ENCODE data around the gene LYAR.
"Not testable (repeated sequence)": the region's sequence is repeated elsewhere in the genome, so short reads cannot be mapped to it uniquely, and the experiment has no call there.

The LYAR gene

GRCh38 chr4:4269331-4269731, 20.6 kb downstream of the LYAR start:
- H3K27ac ChIP-seq: peak overlapping the region; percentile 95
- no peak for DNase-seq (ENCODE audit: low read depth, low spot score)

DNA sequence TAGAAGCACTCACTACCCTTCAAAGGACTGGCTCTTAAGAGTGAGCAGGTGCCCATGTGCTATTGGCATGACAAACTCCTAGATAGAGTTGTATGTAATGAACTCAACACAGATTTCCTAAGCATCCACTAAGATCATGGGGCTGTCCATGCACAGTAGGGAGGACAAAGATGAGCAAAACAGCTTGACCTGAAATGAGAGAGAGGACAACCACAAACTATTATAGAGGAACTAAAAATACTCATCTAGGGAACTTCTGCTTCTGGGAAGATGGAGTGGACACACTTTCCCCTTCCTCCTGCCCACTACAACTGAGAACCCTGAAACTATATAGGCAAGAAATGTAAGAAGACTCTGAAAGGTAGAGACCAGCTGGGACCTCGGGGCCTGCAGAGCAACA, 21.2 kb downstream of the LYAR start:
- no peak for DNase-seq (ENCODE audit: low read depth, low spot score)
- H3K27ac ChIP-seq: peak overlapping the region; percentile 95

DNA sequence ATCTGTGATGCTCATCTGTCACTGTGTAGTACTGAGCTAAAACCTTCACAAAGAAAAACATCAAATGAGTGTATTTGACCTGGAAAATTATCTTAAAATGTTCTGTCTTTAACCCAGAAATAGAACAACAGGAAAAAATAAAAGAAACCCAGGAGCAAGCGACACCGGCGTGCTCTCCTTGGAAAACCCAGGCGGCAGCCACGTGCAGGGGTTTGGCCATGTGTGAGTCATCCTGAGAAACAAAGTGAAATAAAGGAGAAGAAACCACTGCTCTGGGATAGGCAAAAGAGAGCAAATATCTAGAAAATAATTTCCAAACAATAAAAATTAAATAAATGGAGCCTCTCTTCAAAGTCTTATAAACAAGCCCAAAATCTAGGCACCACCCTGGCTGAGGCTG, 22.0 kb downstream of the LYAR start:
- no peak for DNase-seq (ENCODE audit: low read depth, low spot score)
- no peak overlapping the region for H3K27ac ChIP-seq

DNA sequence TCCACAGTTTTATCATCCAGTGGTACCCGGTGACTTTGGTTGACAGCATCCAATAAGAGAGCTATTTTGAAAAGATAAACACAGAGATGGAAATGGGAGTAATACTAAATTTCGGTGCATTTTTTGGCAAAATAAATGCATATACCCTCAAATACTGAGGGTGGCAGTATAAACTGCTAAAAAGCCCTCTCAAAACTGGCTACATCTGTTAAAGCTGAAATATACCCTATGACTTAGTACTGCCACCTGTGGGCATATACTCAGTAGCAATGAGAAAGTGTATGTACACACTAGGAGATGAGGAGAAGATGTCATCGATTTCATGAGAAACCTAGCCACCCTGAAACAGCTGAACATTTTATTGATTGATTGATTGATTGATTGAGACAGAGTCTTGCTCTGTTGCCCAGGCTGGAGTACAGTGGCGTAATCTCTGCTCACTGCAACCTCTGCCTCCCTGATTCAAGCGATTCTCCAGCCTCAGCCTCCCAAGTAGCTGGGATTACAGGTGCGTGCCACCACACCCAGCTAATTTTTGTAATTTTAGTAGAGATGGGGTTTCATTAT, 29.7 kb downstream of the LYAR start:
- DNase-seq (ENCODE audit: low read depth, low spot score): no peak
- H3K27ac ChIP-seq: no peak overlapping the region

DNA sequence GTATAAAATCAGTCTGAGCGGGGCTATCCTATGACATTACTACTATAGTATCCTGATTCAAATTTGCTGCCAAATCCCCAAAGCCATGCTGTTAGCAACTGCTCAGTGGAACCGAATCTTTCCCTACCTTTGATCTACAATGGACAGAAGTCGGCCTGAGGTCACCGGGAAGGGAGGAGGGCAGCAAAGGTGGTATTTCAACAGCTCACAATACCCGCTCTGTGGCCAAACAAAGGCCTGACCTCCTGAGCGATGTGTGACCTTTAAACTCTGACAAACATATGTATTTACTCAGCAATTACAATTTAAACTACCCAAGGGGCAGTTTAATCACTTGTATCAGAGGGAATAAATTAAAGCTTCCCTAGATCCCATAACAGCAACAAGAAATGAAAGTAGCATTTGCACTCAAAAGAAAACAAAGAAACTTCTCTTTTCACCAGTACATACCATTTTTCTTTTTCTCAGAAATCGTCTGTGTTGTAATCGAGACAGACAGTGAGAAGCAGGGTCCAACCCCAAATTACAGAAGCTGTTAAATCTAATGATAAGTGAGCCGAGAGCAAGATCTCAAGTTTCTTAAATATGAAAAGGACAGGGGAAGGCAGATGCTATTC, 30.4 kb downstream of the LYAR start:
- H3K27ac ChIP-seq: no peak overlapping the region
- no peak for DNase-seq (ENCODE audit: low read depth, low spot score)

GRCh38 chr4:4257705-4258104, 32.2 kb downstream of the LYAR start:
- H3K27ac ChIP-seq; DNase-seq (ENCODE audit: low read depth, low spot score): not testable (repeated sequence)

DNA sequence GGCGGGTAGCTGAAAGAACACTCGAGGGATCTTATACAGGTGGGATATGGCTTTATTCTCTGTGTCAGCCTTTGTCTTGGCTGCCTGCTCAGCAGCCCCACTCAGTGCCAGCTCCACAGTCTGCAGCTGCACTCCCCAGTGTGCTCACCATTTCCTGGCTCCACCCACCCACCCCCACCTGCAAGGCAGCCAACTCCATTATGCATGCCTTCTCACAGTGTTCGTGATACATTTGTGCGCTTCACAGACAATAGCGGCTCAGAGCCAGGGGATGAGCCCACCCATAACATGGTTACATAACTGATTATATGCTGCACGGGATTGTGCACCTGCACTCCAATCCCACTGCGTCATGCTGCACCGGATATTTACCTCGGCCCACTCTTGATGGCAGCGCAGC, 33.2 kb downstream of the LYAR start:
- DNase-seq (ENCODE audit: low read depth, low spot score): no peak
- no peak overlapping the region for H3K27ac ChIP-seq

DNA sequence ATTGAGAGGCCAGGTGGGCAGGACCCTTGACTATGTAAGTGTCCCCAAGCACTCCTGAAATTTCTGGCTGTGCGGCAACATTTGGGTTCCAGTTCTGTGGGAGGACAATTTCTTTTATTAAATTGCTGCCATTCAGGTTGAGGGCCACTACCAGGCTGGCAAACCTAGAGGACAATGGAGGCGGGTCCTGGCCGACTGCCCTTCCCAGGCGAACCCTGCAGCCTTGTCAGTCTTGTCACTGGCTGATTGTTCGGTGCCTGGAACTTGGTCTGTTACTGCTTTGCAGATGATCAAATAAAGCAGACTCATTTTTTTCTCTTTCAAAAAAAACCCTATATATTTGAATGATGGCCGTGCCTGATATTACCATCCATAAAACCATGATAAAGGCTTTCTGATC, 35.3 kb downstream of the LYAR start:
- no peak for DNase-seq (ENCODE audit: low read depth, low spot score)
- H3K27ac ChIP-seq: no peak overlapping the region

DNA sequence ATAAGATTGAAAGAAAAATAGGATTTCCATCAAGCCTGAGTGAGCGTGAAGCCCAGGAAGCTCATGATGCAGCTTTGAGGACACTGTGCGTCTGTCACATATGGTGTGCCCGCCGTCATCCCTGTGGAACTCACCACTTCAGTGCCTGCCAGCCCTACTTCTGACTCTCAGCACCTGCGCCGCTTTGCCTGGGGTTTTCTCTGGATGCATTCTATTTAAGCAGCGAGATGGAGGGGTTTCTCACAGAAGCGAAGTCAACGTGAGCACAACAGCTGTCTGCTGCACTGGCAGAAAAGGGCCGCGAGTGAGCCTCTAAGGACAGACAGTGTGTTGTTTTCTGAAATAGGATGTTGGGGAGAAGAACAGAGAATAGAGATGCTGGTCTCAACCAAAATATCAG, 35.8 kb downstream of the LYAR start:
- no peak for DNase-seq (ENCODE audit: low read depth, low spot score)
- no peak overlapping the region for H3K27ac ChIP-seq

- H3K27ac ChIP-seq: no peak overlapping the region
- DNase-seq (ENCODE audit: low read depth, low spot score): no peak
Observed at GRCh38 chr4:4249866-4250265, 40.1 kb downstream of the LYAR start.

DNA sequence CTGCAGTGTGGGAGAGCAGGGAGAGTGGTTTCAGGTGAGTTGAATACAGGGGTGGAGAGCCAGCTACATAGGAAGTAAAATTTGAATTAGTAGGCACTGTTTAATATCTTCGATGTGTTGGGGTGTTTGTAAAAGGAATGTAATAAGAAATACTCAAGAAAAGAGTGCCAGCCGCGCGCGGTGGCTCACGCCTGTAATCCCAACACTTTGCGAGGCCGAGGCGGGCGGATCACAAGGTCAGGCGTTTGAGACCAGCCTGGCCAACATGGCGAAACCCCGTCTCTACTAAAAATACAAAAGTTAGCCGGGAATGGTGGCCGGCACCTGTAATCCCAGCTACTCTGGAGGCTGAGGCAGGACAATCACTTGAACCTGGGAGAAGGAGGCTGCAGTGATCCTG, 40.6 kb downstream of the LYAR start:
- not testable (repeated sequence) for DNase-seq (ENCODE audit: low read depth, low spot score); H3K27ac ChIP-seq

DNA sequence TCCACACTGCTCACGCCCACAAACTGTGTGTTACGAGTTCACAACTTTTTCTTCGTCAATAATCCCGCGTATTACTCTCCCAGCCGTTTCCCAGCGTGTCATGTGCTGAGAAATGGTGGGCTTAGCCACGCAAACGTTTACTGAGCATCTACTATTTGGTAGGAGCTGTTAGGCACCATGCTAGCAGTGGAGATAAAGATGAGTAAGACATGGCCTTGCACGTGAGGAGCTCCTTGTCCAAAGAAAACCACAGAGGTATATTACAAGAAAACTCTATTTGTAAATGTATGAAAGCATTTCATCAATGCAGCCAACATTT, 41.1 kb downstream of the LYAR start:
- DNase-seq (ENCODE audit: low read depth, low spot score): no peak

GRCh38 chr4:4248029-4248884, 41.7 kb downstream of the LYAR start, which contains the start of gene TMEM128:
TSS of gene TMEM128 (minus strand) at chr4:4248223. CDS start at chr4:4248202, 21 bp downstream.
- H3K27ac ChIP-seq: peak within 1 kb of the TSS; percentile 93
- peak; percentile 55 for DNase-seq (ENCODE audit: low read depth, low spot score)

More for the DNA sequence above, 41.1 kb downstream of the LYAR start:
- H3K27ac ChIP-seq: peak overlapping the region; percentile 93

GRCh38 chr4:4247696-4248028, 42.3 kb downstream of the LYAR start:
- H3K27ac ChIP-seq: peak overlapping the region; percentile 93
- no peak for DNase-seq (ENCODE audit: low read depth, low spot score)

GRCh38 chr4:4245172-4245571, 44.8 kb downstream of the LYAR start:
- no peak overlapping the region for H3K27ac ChIP-seq

DNA sequence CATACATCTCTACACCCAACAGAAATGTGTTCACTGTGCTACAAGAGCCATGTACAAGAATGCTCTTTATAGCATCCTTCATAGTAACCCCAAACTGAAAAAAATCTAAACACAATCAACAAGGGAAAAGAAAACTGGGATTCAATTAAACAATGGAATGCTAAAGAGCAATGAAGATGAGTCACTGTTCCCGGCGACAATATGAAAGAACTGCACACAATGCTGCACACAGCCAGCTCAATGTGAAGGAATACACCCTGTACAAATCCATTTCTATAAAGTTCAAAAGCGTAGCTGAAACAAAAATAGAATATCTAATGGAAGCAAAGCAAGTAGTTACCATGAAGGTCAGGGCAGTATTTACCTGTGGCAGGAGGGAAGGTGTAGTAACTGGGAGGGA, 50.4 kb downstream of the LYAR start:
- not testable (repeated sequence) for DNase-seq (ENCODE audit: low read depth, low spot score); H3K27ac ChIP-seq

More at GRCh38 chr4:4245172-4245571, 44.8 kb downstream of the LYAR start:
- DNase-seq (ENCODE audit: low read depth, low spot score): no peak

DNA sequence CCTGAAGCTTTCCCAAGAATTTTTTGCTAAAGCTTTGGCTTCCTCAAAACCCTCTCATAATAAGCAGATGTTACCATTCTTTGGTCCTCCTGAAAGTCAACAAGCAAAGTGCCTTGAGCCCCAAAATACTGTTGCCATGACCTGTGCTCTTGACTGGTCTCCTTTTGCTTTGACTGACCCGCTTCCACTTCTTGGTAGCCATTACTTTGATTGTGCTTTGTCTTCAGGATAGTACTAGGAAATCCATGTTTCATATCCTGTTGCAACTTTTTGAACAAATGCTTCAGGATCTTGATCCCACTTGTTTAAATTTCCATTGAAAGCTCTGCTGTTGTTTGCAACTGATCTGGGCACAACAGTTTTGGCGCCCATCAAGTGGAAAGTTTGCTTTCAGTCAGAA, 56.3 kb downstream of the LYAR start:
- H3K27ac ChIP-seq: no peak overlapping the region

GRCh38 chr4:4228356-4228668, 61.6 kb downstream of the LYAR start:
- DNase-seq (ENCODE audit: low read depth, low spot score): no peak
- no peak overlapping the region for H3K27ac ChIP-seq

More for the DNA sequence above, 56.3 kb downstream of the LYAR start:
- no peak for DNase-seq (ENCODE audit: low read depth, low spot score)

- DNase-seq (ENCODE audit: low read depth, low spot score): no peak
- H3K27ac ChIP-seq: no peak overlapping the region
Observed at GRCh38 chr4:4227510-4228355, 62.2 kb downstream of the LYAR start.

- no peak within 1 kb of the TSS for H3K27ac ChIP-seq
- no peak for DNase-seq (ENCODE audit: low read depth, low spot score)
Observed at GRCh38 chr4:4226606-4227438, 63.1 kb downstream of the LYAR start, which contains the start of gene OTOP1. TSS of gene OTOP1 (minus strand) at chr4:4226929. CDS start at chr4:4226864, 65 bp downstream.
